ENCODE results near the gene PTPRJ. TPM values are rescaled to one million over a fixed set of nuclear protein-coding genes. Genes with fewer than 3 reads are reported as not detected.
A peak's percentile ranks its signal among the peaks of the same experiment; 100 is the strongest.

PTPRJ gene
- total and polyA plus RNA-seq, 2 donors (not counting 1 experiment from before 2014, with no cell fraction given), result 11.2 to 20.0 TPM

GRCh38 chr11:48058064-48058463 lies 77.7 kb downstream of the PTPRJ start:
- H2AFZ ChIP-seq (ENCODE audit: insufficient read depth, low read depth, low read length, poor library complexity, severe bottlenecking), result no peak overlapping the region
- no peak overlapping the region for H3K27ac ChIP-seq (ENCODE audit: low read length in 2 of 2)
- peak; percentile 43 for ATAC-seq (ENCODE audit: low read depth)
- no peak overlapping the region for H3K4me3 ChIP-seq (ENCODE audit: control extremely low read depth in 1 of 5, extremely low read depth in 1 of 5, insufficient read depth in 1 of 5, low read depth in 2 of 5, low read length in 4 of 5)
- DNase-seq, result no peak
- no peaks in the 10 kb centered on the region for H3K27me3 ChIP-seq (replicated peaks in 1 of 4; ENCODE audit: control extremely low read depth in 1 of 4, control insufficient read depth in 3 of 4, insufficient read depth in 4 of 4, low read length in 3 of 4)
- Mint-ChIP-seq H3K27me3 (no peaks in the 10 kb centered on the region), H3K4me3 (no peak overlapping the region), H3K4me1 (peaks cover 66% of the 10 kb centered on the region), H3K9me3 (ENCODE audit: insufficient read depth) (no peaks in the 10 kb centered on the region), H3K27ac (no peak overlapping the region)
- peak overlapping the region; percentile 20 for H3K4me2 ChIP-seq (replicated peaks; ENCODE audit: low read depth, low read length, poor library complexity, severe bottlenecking)
- TF ChIP-seq CTCF (IDR thresholded peaks at IDR 0.05), result no peak
- TF ChIP-seq EZH2 (IDR thresholded peaks at IDR 0.05; ENCODE audit: borderline replicate concordance, insufficient read depth, low read depth, low read length, poor library complexity, severe bottlenecking), result no peak
- intact Hi-C loops (cut with micrococcal nuclease), result loop anchor here (5.0 to 10.0 kb wide), 2 partner anchors 46 to 47 kb away; no protein-coding TSS in a partner anchor
- CTCF ChIA-PET, result interaction anchor here (1.8 kb wide), 1 partner anchor 50 kb away, joined by 4 read pairs; no protein-coding TSS in a partner anchor
- peaks cover 0 to 2% of the 10 kb centered on the region in 2 experiments for H3K36me3 ChIP-seq (replicated peaks in 1 of 2; ENCODE audit: control extremely low read depth in 1 of 2, control insufficient read depth in 1 of 2, extremely low read depth in 1 of 2, insufficient read depth in 2 of 2, low read length in 1 of 2)
- POLR2A ChIA-PET, result interaction anchor here (0.6 to 0.7 kb wide), 3 partner anchors 45 to 79 kb away, joined by 3 to 5 read pairs (median 3); no protein-coding TSS in a partner anchor
- peaks cover 46 to 53% of the 10 kb centered on the region in 2 donors for H3K4me1 ChIP-seq (ENCODE audit: control insufficient read depth in 2 of 2, insufficient read depth in 2 of 2, low read length in 2 of 2)
- 88% methylated on average over 2 of the region's 2 CpGs for WGBS (ENCODE audit: insufficient coverage)
- H3K79me2 ChIP-seq (ENCODE audit: control insufficient read depth, insufficient read depth, low read length), result peaks cover 91% of the 10 kb centered on the region
- H4K20me1 ChIP-seq (ENCODE audit: control insufficient read depth, insufficient read depth, low read length, poor library complexity, severe bottlenecking), result peaks cover 44% of the 10 kb centered on the region
- H3K9ac ChIP-seq (ENCODE audit: low read length), result no peak overlapping the region
- H3K9me3 ChIP-seq (ENCODE audit: control extremely low read depth in 1 of 3, control insufficient read depth in 2 of 3, insufficient read depth in 1 of 3, low read length in 2 of 3), result no peaks in the 10 kb centered on the region

- no peaks in the 10 kb centered on the region for H3K27me3 ChIP-seq (replicated peaks in 1 of 4; ENCODE audit: control extremely low read depth in 1 of 4, control insufficient read depth in 3 of 4, insufficient read depth in 4 of 4, low read length in 3 of 4)
- intact Hi-C loops (cut with micrococcal nuclease), result loop anchor here (5.0 to 10.0 kb wide), 2 partner anchors 46 kb away; no protein-coding TSS in a partner anchor
- TF ChIP-seq CTCF (IDR thresholded peaks at IDR 0.05) (no peak), EZH2 (IDR thresholded peaks at IDR 0.05; ENCODE audit: borderline replicate concordance, insufficient read depth, low read depth, low read length, poor library complexity, severe bottlenecking) (no peak)
- H3K4me1 ChIP-seq (ENCODE audit: control insufficient read depth in 2 of 2, insufficient read depth in 2 of 2, low read length in 2 of 2), result peaks cover 51 to 56% of the 10 kb centered on the region in 2 donors
- Mint-ChIP-seq H3K4me3 (no peak overlapping the region), H3K27me3 (no peaks in the 10 kb centered on the region), H3K27ac (no peak overlapping the region), H3K9me3 (ENCODE audit: insufficient read depth) (no peaks in the 10 kb centered on the region), H3K4me1 (peaks cover 72% of the 10 kb centered on the region)
- no peaks in the 10 kb centered on the region for H3K9me3 ChIP-seq (ENCODE audit: control extremely low read depth in 1 of 3, control insufficient read depth in 2 of 3, insufficient read depth in 1 of 3, low read length in 2 of 3)
- CTCF ChIA-PET, result interaction anchor here (0.9 to 1.8 kb wide), 3 partner anchors 49 to 251 kb away, joined by 3 to 4 read pairs (median 3); no protein-coding TSS in a partner anchor
- DNase-seq (no peak), ATAC-seq (ENCODE audit: low read depth) (no peak)
- POLR2A ChIA-PET, result no interaction called here
- no peak overlapping the region for H3K4me3 ChIP-seq (ENCODE audit: control extremely low read depth in 1 of 5, extremely low read depth in 1 of 5, insufficient read depth in 1 of 5, low read depth in 2 of 5, low read length in 4 of 5)
- H3K4me2 ChIP-seq (replicated peaks; ENCODE audit: low read depth, low read length, poor library complexity, severe bottlenecking), result no peak overlapping the region
- peaks cover 48% of the 10 kb centered on the region for H4K20me1 ChIP-seq (ENCODE audit: control insufficient read depth, insufficient read depth, low read length, poor library complexity, severe bottlenecking)
- 93% methylated on average over 9 of the region's 12 CpGs for WGBS (ENCODE audit: insufficient coverage)
- H3K36me3 ChIP-seq (replicated peaks in 1 of 2; ENCODE audit: control extremely low read depth in 1 of 2, control insufficient read depth in 1 of 2, extremely low read depth in 1 of 2, insufficient read depth in 2 of 2, low read length in 1 of 2), result peaks cover 0 to 2% of the 10 kb centered on the region in 2 experiments
- no peak overlapping the region for H3K27ac ChIP-seq (ENCODE audit: low read length in 2 of 2)
- H2AFZ ChIP-seq (ENCODE audit: insufficient read depth, low read depth, low read length, poor library complexity, severe bottlenecking), result no peak overlapping the region
- no peak overlapping the region for H3K9ac ChIP-seq (ENCODE audit: low read length)
- H3K79me2 ChIP-seq (ENCODE audit: control insufficient read depth, insufficient read depth, low read length), result peaks cover 94% of the 10 kb centered on the region
These were observed 78.4 kb downstream of the PTPRJ start for GRCh38 chr11:48058788-48059187.
